Medulla oblongata (tissue), 1 donor: ENCODE results near the gene TFF1.

ENCODE experiments used
- DNase-seq: peaks from one replicate; pipeline ENCODE4 v3.0.0-alpha.2; 2015; ENCODE audit errors: extremely low spot score

TFF1 gene

DNA sequence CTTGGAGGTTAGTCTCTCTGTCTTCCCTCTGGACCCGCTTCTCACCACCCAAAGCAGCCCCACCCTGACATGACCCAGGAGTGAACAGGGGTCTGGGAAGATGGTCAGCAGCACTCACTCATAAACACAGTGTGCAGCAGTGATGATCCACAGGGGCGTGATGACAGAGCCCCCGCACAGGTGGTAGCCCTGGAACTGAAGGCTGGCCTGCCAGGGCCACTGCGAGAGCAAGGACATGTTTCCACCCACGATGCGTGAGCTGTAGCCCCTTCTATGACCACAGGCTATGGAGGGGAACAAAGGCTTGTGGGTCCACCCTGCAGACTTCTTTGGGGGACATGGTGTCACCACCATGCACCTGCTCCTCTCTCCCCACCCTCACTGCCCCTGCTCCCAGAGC is 16.6 kb upstream of the TFF1 start:
- no peak for DNase-seq

DNA sequence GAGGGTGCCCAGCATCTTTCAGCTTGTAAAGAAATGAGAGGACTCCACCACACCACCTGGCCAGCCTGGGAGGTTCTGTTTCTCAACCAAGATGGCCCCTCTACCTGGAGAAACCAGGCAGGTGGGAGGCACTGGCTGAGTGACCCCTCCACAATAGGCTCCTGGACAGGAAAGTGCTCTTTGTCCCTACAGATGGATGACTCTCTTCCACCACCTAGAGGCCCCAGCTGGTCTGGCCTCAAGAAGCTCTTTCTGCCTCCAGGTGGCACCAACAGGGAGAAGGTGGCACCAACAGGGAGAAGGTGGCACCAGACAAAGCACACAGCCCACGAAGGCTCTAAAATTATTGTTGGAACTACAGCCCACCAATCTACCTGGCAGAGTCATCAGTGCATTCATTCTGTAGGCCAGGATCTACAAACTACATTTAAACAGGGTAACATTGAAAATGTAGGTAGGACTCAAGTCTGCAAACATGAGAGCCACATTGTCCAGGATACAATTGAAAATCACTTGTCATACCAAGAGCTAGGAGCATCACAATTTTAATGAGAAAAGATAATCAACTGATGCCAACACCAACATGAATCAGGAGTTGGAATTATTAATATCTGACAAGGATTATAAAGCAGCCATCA is 15.1 kb upstream of the TFF1 start:
- peak; percentile 7 for DNase-seq

DNA sequence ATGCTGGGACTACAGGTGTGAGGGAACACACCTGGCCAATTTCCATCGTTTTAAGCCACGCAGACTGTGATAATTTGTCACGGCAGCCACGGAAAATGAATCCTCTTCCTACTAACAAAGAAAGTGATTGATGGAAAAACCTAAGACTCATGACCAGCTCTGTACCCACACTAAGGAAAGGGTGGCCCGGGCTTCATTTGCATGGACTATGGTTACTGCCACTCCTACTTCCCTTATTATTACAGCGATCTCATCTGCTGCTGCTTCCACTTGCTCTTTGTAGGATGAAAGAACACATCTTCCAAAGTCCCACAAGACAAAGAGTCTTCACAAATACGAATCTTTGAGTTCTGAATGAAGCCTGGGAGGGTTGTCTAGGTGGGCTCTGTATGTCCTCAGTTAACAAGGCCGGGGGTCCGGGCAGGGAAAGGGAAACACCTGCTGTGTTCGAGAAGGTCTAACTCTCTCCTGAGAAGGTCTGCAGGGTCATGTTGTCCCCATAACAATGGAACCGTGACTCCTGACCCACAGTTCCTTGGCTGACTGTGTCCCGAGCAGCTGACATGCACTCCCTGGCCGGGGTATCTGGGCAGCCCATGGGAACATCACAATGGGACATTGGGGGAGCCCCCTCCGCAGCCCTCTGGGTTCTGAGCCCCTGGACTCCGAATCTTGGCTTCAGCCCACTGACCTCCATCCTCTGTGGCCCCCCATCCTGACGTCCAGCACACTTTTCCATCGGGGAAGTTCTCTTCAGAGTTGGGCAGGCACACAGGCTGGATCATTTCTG is 13.3 kb upstream of the TFF1 start:
- DNase-seq = no peak

DNA sequence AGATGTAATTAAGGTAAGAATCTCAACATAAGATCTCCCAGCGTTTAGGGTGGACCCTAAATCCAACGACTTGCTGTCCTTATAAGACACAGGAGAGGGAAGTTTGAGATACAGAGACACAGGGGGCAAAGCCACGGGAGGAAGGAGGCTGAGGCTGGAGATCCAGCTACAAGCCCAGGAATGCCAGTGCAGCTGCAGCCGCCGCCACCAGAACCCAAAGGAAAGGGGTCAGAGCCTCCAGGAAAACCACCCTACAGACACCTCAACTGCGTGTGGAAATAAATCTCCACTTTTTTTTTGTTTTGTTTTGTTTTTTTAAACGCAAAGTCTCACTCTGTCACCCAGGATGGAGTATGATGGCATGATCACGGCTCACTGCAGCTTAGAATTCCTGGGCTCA is 12.1 kb upstream of the TFF1 start:
- DNase-seq = no peak

DNA sequence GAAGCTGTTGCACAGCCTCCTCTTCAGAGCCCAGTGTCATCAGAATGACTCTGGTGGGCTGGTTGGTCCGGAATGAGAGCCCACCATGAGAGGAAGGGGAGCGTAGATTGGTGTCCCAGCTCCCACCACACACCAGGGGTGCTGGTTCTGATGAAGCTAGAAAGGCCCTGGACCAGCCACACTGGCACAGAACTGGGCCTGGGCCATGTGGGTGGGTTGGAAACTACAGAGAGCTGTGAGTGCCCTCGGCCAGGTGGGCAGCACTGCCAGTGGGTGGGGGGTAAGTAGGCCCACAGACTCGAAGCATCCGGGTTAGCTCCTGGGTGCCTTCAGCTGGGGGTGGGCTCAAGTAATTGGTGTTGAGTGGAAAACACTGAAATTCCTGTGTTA is 11.6 kb upstream of the TFF1 start:
- DNase-seq = no peak

DNA sequence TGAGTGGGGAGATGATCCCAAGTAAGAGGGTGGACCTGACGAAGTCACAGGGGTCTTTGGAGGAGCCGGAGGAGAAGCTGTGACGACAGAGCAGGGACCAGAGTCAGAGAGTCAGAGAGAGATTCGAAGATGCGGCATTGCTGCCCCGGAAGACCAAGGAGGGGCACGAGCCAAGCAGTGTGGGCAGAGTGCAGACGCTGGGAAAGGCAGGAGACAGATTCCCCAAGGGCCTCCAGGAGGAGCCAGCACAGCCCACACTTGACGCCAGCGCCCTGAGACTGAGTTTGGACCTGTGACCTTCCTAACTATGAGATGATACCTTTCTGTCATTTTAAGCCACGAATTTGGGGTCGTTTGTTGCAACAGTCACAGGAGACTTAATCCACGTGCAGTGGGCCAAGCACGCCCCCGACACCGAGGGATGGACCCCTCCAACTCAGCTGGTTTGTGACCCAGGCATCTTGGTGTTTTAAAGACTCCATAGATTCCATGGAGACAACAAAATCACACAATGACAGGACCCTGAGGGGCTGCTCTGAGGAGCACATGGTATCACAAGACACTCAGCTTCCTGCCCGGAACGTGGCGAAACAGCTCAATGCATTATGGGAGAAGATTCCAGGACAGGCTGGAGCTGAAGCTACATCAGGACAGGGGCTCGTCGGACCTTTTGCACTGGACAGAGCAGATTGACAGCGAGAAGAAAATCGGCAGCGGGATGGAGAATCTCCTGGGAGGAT is 11.0 kb upstream of the TFF1 start:
- no peak for DNase-seq

DNA sequence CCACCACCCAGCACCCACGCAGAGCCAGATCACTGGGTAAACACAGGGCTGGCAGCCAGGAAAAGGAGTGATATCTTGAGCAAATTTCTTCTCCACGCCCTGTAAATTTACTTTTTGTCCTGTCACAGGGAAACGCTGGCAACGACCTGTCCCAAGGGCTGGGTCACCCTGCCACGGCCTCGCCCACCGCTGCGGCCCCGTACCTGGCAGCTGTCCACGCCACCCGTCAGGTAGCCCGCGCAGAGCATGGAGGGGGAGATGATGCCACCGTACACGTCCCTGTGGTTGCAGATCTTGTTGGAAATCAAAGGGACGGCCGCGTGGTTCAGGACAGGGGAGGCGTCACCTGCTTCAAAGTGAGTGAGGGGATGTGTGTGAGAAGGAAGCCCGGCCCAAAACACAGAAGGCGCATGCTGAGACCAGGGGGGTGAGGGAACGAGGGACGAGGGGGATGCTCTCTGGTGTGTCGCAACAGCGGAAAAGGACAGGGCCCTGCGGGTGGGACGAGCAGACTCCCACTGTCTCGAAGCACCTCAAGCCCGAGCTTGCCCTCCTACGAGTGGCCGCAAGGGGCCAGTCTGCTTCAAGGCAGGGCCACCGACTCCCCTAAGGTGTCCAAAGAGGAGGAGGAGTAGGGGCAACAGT is 10.1 kb upstream of the TFF1 start:
- no peak for DNase-seq

DNA sequence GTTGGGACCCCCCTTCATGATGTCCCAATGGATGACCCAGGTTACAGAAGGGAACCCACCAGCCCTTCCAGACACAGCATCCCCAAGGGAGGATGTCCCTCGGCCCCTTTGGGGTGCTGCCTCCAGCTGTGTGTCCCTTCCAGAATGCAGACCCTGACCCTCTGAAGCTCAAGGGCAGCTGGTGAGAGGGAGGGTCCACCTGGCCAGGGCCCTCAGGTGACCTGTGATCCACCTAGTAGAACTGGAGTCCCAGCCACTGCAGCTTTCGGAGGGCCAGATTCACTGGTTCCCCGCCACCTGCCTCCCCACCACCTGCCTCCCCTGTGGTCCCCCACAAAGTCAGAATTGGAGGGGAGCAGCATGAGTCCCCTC is 9.6 kb upstream of the TFF1 start:
- no peak for DNase-seq

DNA sequence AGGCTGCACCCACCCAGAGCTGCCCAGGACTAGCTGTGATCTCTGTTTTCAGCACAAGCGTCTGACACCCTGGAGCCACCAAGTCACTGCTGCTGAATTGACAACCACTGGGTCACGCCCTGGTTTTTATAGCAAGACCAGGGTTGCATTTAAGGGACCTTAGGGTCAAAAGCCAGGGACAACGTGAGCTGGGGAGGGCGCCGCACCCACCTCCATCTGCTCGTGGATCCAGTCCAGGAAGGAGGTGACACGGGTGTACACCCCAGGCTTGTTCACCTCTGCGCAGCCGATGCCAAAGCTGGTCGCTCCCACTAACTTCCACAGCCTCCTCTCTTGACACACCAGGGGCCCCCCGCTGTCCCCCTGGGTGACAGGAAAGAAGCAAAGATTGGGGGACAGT is 9.2 kb upstream of the TFF1 start:
- DNase-seq = no peak

DNA sequence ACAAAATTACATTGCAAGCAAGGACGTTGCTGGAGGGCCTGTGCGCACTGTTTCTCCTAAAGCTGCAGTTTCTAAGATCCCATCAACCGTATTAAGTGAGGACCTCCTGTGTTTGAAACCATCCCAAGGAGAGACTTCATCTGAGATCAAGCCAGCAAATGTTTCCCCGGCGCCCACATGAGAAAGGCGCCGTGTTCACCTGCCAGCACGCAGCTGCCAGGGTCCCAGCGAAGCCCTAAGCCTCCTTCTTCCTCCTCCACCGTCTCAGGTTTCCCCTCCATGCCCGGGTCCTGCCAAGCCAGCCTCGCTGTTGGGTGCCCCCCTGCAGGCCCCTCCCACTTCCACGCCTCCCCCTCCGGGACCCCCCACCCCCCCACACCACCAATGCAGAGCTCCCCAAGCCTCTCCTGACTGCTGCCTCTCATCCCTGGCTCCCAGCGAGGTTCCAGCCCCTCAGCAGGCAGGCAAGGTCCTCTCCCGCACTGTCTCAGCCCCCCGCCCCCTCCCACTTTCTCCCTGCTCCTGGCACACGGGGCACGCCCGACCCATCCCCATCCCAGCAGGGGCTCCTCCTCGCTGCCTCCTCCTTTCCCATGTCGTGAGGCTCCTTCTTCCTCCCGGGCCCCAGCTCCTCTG is 8.6 kb upstream of the TFF1 start:
- no peak for DNase-seq

DNA sequence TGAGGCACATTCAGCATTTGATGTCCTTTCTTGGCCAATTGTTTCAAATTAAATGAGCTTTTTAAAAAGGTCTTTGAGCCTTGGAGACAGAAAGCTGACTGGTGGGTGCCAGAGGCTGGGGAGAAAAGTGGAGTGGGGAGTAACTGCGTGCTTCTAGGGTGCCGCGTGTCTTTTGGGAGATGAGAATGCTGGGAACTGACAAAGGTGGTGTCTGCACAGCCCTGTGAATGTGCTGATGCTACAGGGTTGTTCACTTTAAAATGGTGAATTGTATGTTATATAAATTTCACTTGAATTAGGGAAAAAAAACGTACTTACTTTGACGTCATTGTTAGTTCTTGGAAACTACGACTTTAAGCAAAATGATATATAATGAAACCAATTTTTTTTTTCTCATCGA is 8.1 kb upstream of the TFF1 start:
- DNase-seq = no peak

DNA sequence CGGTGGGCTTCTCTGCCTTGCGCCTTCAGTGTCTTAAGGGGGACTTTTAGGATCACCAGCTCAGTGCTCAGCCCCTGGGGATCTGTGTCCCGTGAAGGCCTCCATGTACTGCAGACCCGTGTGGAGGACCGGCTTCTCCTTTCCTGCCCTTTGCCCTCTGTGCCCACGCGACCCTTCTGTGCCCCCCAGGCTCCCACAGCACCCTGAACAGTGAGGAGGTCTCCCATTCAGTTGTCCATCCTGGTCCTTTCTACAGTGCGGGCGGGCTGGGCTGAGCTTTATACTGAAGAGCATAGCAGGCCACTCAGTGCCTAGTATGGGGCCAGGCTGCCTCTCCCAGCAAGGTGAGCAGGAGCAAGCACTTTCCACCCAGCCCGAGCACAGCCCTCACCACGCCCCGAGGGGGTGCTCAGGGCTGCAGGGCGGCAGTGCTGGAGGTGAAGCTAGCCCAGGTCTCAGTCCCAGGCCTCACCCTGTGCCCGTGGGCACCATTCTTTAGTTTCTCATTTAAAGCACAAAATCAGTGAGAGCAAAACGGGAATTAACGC is 7.6 kb upstream of the TFF1 start:
- DNase-seq = no peak

DNA sequence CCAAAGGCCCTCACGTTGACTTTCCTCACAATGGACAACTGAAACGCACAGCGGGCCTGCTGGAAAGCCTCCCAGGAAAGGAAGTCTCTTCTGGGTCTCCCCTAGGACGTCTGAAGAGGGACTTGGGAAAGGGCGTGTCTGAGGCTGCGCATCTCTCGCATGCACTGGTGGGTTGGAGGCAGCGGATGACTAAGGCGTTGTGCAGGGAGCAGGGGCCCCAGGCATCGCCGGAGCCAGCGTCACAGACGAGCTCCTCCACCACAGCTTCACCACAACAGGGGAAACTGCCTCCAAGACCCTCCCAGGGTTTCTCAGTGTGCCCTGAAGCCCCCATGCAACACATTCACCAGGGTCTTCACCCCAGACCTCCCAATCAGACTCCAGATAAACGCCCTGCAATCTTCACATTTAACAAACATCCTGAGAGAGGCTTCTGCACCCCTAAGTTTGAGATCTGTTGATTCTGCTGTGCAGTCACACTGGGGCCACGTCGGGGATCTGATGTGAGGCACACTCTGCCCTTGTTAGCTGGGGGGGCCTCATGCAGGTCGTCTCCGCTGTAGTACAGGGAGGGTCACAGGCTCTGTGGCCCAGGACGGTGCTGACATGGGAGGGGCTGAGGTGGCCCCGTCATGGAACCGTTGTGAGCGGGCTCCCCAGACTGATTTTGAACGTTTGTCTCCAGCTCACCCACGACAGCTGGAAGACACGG is 7.0 kb upstream of the TFF1 start:
- no peak for DNase-seq

DNA sequence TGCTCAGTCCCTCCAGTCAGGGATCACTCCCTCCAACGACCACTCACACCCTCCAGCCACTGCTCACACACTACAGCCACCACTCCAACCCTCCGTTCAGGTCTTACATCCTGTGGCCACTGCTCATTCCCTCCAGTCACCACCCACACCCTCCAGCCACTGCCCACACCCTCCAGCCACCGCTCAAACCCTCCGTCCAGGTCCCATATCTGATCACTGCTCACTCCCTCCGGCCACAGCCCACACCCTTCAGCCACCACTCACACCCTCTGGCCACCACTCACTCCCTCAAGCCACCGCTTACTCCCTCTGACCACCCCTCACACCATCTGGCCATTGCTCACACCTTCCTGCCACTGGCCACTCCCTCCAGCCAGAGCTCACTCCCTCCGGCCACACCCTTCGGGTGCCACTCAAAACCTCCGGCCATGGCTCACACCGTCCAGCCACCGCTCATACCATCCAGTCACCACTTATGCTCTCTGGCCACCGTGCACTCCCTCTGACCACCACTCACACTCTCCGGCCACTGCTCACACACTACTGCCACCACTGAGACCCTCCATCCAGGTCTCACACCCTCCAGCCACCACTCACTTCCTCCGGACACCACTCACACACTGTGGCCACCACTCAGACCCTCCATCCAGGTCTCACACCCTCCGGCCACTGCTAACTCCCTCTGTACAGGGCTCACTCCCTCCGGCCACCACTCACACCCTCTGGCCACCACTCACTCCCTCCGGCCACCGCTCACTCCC is 4.7 kb upstream of the TFF1 start:
- DNase-seq = no peak

DNA sequence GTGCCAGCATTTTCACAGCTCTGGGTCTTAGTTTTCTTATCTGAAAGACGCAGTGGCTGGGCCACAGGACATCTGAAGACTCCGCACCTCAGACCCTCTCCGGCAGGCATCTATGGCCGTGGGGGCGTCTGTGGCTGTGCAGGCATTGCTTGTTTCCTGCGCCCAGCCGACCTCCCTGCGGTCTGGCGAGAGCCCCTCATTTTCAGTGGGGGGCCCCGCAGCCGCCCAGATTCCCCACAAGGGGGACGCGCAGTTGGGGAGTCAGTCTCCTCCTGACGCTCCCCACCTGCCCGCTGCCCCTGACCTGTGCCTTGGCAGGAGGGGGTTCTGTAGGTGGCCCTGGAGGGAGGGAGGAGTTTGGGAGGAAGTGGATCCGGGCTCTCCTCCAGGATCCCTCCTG is 3.5 kb upstream of the TFF1 start:
- no peak for DNase-seq

DNA sequence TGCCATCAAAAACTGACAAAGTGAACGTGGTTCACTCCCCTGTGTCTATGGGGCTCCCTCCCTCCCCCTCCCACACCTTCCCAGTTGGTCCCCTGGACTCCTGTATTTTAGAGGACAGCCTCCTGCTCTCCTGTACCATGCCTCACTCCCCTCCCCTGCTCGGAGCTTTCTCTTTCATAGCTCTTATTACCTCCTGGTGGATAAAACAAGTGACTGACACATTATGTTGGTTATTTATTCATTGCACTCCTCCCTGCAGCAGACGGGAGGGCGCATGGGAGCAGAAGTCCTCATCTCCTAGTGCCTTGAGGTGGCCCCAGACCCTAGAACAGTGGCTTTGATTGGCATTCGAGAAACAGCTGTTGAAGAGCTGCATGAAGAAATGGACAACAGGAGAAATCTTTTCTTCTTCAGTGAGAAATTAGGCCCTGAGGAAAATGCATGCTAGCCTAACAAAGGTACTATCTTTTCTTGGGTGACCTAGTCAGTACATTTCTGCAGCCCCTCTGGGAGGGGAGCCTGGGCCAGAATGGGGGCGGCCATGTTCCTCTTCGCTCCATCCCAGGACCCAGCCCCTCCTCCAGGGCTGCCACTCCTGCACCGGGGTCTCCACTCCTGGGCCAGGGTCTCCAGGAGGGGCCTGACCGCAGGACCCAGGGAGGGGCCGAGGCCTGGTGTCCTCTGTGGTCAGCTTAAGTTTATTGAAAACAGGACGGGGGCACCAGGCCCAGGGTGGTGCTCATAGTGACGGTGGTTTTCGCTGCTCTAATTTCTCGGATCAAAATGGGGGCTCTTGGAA is 1.2 kb upstream of the TFF1 start:
- DNase-seq = no peak

DNA sequence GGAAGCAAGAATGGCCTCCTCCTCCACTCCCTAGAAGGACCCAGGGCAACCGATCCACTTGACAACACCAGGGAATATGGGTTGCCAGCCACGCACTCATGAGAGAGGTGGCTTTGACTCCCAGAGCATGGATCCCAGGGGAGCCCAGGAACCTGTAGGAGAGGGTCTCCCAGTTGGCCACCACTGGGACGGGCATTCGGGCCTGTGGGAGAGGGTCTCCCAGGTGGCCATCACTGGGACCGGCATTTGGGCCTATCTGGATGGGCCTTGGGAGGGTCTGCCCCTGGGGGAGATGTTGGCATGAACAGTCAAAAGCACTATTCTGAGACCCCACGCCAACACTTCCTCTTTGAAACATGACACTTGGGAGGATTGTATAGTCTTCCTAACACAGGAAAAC is 565 bp downstream of the TFF1 start:
- DNase-seq = no peak

DNA sequence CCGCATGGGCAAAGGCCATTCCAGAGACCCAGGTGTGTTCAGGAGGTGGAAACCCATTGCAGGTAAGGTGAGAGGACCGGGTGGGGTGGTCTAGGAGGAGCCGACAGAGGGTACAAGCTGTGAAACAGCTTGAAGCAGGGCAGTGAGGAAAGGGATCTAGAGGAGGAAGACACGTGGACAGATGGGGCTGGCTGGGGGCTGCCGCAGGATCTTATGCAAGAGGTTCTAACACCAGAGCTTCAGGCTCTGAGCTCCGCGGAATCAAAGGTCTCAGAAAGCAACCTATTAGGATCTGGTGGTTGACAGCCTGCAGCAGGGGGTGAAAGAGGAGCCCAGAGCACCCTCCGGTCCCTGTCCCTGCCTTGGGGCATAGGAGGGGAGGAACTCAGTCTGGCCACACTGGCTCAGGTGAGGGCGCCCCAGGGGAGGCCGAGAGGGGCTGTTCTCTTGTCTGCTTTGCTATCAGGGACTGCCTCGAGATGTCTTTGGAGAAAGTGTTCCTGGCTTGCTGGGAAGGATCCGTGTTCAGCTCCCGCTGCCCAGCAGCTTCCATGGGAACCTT is 1.9 kb downstream of the TFF1 start:
- no peak for DNase-seq

DNA sequence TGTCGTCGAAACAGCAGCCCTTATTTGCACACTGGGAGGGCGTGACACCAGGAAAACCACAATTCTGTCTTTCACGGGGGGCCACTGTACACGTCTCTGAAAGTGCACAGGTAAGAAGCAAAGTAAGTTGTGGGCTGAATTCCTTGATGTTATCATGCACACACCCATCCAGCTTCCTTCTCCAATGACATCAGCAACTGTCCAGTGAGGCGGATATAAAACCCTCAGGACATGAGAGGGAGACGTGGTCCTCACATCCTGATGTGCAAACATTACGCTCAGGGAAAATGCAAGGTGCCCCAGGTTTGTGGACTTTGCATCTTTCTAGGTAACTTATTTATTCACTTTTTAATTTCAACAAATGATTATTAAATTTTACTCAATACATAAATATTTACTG is 3.0 kb downstream of the TFF1 start:
- no peak for DNase-seq
